ENCODE results near the gene CYP1A2.

Gene CYP1A2

DNA sequence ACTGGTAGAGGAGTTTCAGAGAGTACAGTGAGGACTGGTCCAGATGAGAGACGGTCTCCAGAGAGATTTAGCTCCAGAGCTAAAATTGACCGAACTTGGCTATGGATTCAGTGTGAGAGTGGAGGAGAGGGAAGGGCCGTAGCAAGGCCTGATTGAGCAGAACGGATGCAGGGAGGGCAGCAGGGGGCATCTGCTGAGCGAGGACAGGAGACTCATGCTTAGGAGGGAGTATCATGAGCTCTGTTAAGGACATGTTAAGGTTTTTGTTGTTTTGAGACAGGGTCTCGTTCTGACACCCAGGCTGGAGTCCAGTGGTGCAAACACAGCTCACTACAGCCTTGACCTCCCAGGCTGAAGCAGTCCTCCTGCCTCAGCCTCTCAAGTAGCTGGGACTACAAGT, 56.3 kb downstream of the CYP1A2 start:
- no peak for DNase-seq (ENCODE audit: low read depth)
